Esophagus squamous epithelium (tissue), 5 donors: ENCODE data around the gene ZNF566. TPM values are rescaled to one million over a fixed set of nuclear protein-coding genes. Genes with fewer than 3 reads are reported as not detected.

Source experiments
- DNase-seq: peaks from one replicate; lab custom pipeline; 2025; lab: John Stamatoyannopoulos, UW
- H3K27ac ChIP-seq, 4 donors: fragments of 200-600 bp; sonication (generic); one replicate each; pipeline ENCODE4 v1.5.1; 2016 to 2019; ENCODE audit warnings: mild to moderate bottlenecking in 1 of 4
- H3K27me3 ChIP-seq, 4 donors: fragments of 200-600 bp; sonication (generic); 1 replicate in 3 of 4; 2 replicates in 1 of 4; pipeline versions ENCODE4 v1.5.1 to v1.6.0; 2017 to 2021; ENCODE audit warnings: antibody characterized with exemption in 1 of 4
- H3K36me3 ChIP-seq, 3 donors: fragments of 200-600 bp; sonication (generic); one replicate each; pipeline ENCODE4 v1.5.1; 2016 to 2019
- H3K4me1 ChIP-seq, 3 donors: fragments of 200-600 bp; sonication (generic); one replicate each; pipeline ENCODE4 v1.5.1; 2017 to 2019
- H3K4me3 ChIP-seq, 4 donors: fragments of 200-600 bp; sonication (generic); 1 replicate in 3 of 4; 2 replicates in 1 of 4; pipeline ENCODE4 v1.5.1; 2016 to 2019; ENCODE audit warnings: mild to moderate bottlenecking in 2 of 4, moderate library complexity in 1 of 4
- H3K9me3 ChIP-seq, 3 donors: fragments of 200-600 bp; sonication (generic); one replicate each; pipeline ENCODE4 v1.5.1; 2016 to 2019
- POLR2A ChIP-seq, 4 donors: fragments of 450-650 bp; IDR thresholded peaks; one replicate each; pipeline ENCODE4 v1.6.1; 2017; ENCODE audit warnings: antibody characterized with exemption in 4 of 4, mild to moderate bottlenecking in 4 of 4, moderate library complexity in 3 of 4
- WGBS, 2 donors: methylation state at CpG; one replicate each; pipeline ENCODE4 v1.1.5; 2018; 5-methylcytosine and 5-hydroxymethylcytosine counted together
- intact Hi-C: fragments of 100-400 bp; cut with DNase I; formaldehyde crosslinking; loops from one replicate; pipeline ENCODE4 v1.15.0; 2022
- total RNA-seq, 4 donors: library from RNA; depleted of rRNA; stranded (reverse); fragments of >200 nt; gene quantifications; one replicate each; pipeline ENCODE4 v1.1.0, GENCODE V29; 2016
- TF ChIP-seq, protein P1 (sequence below), 6 experiments: fragments of 450-650 bp in 4 of 6; fragments of 200-600 bp in 2 of 6; sonication (generic) in 2 of 6; IDR thresholded peaks; one replicate each; pipeline ENCODE4 v1.5.1; 2016 to 2019; ENCODE audit warnings: antibody characterized with exemption in 6 of 6, mild to moderate bottlenecking in 4 of 6, moderate library complexity in 4 of 6
- donor health status: DM: yes; HTN: yes; CAD: no.

ZNF566 gene
- total RNA-seq, 4 donors from 2014 or later: 4.5 to 13.0 (median 7.4) TPM

DNA sequence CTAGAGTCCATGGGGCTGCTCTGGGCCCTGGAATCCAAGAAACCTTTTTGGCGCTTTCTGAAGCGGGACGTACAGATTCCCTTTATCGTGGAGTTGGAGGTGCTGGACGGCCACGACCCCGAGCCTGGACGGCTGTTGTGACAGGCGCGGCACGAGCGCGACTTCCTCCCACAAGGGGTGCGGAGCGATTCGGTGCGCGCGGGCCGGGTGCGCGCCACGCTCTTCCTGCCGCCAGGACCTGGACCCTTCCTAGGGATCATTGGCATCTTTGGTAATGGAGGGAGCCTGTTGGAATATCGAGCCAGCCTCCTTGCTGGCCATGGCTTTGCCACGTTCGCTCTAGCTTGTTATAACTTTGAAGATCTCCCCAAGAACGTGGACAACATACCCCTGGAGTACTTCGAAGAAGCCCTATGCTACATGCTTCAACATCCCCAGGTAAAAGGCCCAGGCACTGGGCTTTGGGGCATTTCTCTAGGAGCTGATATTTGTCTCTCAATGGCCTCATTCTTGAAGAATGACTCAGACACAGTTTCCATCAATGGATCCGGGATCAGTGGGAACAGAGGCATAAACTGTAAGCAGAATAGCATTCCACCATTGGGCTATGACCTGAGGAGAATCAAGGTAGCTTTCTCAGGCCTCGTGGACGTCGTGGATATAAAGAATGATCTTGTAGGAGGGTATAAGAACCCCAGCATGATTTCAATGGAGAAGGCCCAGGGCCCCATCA is 67.4 kb downstream of the ZNF566 start:
- no peak overlapping the region for H3K27ac ChIP-seq
- WGBS, 2 donors: 60 to 61% methylated on average over 11 to 14 of the region's 33 CpGs
- no peak for TF ChIP-seq POLR2A (IDR thresholded peaks at IDR 0.05)
- TF ChIP-seq, protein P1, sequence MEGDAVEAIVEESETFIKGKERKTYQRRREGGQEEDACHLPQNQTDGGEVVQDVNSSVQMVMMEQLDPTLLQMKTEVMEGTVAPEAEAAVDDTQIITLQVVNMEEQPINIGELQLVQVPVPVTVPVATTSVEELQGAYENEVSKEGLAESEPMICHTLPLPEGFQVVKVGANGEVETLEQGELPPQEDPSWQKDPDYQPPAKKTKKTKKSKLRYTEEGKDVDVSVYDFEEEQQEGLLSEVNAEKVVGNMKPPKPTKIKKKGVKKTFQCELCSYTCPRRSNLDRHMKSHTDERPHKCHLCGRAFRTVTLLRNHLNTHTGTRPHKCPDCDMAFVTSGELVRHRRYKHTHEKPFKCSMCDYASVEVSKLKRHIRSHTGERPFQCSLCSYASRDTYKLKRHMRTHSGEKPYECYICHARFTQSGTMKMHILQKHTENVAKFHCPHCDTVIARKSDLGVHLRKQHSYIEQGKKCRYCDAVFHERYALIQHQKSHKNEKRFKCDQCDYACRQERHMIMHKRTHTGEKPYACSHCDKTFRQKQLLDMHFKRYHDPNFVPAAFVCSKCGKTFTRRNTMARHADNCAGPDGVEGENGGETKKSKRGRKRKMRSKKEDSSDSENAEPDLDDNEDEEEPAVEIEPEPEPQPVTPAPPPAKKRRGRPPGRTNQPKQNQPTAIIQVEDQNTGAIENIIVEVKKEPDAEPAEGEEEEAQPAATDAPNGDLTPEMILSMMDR (IDR thresholded peaks at IDR 0.05): no peak
- H3K4me1 ChIP-seq: peaks cover 7 to 34% (median 10%) of the 10 kb centered on the region in 3 donors
- H3K27me3 ChIP-seq: peaks cover 0 to 18% (median 0%) of the 10 kb centered on the region in 4 donors
- intact Hi-C loops: no loop called here
- H3K4me3 ChIP-seq: peak overlapping the region; percentile 21 to 61 (median 42)
- no peaks in the 10 kb centered on the region for H3K9me3 ChIP-seq
- H3K36me3 ChIP-seq: no peaks in the 10 kb centered on the region
- no peak for DNase-seq

DNA sequence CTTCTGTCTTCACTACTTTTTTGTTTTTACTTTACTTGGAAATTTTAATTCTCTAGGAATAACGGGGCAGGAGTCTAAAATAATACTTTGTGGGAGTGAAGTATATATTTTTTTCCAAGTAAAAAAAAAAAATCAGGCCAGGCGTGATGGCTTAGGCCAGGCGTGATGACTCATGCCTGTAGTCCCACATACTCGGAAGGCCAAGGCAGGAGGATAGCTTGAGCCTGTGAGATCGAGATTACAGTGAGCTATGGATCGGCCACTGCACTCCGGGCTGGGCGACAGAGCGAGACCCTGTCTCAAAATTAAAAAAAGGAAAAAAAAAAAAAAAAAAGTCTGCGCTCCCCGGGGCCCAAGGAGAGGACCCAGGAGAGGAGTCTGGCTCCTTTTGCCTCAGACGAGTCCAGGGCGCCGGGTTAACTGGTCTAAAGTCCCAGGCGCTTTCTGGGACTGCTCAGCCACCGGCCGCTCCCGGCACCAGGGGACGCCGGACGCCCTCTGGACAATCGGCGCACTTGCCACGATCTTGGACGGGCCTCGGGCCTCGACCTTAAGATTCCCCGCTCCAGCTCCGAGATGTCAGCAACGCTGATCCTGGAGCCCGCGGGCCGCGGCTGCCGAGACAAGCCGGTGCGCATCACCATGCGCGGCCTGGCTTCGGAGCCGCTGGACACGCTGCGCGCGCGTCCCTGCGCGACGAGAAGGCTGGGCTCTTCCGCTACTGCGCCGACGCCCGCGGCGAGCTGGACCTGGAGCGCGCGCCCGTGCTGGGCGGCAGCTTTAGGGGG is 68.2 kb downstream of the ZNF566 start:
- intact Hi-C loops: no loop called here
- peak overlapping the region; percentile 21 to 61 (median 42) for H3K4me3 ChIP-seq
- peaks cover 0 to 18% (median 0%) of the 10 kb centered on the region in 4 donors for H3K27me3 ChIP-seq
- no peak for DNase-seq
- no peak for TF ChIP-seq POLR2A (IDR thresholded peaks at IDR 0.05)
- TF ChIP-seq, protein P1 (IDR thresholded peaks at IDR 0.05): no peak
- H3K4me1 ChIP-seq: peaks cover 7 to 34% (median 10%) of the 10 kb centered on the region in 3 donors
- 35 to 45% methylated on average over 11 to 26 of the region's 61 CpGs for WGBS, 2 donors
- H3K36me3 ChIP-seq: no peaks in the 10 kb centered on the region
- H3K27ac ChIP-seq: peak overlapping the region in 2 of 4 donors; percentile 20 to 44
- no peaks in the 10 kb centered on the region for H3K9me3 ChIP-seq

DNA sequence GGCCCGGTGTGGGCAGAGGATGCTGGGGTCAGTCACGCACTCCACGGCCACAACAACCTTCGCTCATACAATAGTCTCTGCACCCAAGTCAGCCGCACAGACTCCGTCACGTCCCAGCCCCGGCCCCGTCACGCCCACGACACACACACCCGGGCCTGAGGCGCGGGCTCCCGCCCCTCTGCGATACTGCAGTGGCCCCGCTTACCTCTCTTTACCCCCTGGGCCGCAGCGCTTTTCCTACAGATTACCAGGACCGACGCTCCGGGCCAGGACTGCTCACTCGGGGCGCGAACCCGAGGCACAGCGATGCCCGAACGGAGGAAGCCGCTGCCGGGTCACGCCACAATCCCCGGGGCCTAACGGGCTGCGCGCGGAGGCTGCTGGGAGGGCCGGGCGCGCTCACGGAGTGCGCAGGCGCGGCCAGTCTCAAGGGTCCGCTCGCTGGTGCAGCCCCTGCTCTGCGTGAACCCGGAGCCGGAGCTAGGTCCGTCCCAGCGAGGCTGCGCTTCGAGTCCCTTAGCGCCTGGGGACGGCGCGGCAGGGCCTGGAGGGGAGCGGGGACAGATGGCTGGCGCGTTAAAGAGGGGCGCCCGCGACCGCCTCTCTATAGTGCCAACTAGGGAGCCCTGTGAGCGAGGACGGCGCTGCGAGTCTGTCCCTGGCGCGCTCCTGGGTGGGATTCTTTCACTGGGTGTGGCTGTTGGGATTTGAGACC is 70.9 kb downstream of the ZNF566 start, which contains the start of gene ZFP82:
Gene ZFP82 (minus strand): TSS at position 358 of the 715 bp plus-strand sequence. CDS start 8,855 bp downstream, outside the sequence.
- 0% methylated on average over 19 to 22 of the region's 70 CpGs for WGBS, 2 donors

DNA sequence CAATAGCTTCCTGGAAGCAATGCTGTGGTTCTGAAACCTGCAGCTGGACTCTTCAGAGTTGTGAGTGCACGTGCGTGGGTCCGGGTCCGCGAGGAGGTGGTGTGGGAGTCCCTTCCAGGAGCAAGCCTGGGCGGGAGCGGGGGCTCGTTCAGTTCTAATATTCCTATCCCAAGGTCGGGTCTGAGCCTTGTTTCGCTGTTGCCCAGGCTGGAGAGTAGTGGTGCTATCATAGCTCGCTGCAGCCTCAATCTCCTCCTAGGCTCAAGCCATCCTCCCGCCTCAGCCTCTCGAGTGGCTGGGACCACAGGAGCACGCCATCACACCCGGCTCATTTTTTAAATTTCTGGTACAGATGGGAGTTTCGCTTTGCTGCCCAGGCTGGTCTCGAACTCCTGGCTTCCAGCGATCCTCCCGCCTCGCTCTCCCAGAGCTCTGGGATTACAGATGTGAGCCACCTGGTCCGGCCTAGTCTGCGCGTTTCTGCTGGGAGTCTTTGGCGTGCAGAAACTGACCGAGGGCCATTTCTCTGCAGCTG is 71.5 kb downstream of the ZNF566 start:
- intact Hi-C loops: no loop called here
- TF ChIP-seq, protein P1 (IDR thresholded peaks at IDR 0.05): no peak
- no peak for TF ChIP-seq POLR2A (IDR thresholded peaks at IDR 0.05)
- Histone ChIP-seq H3K9me3 (peaks cover 0 to 28% (median 0%) of the 10 kb centered on the region in 3 donors), H3K4me3 (peak overlapping the region; percentile 63 to 78 (median 74)), H3K27me3 (peaks cover 0 to 18% (median 0%) of the 10 kb centered on the region in 4 donors), H3K4me1 (peaks cover 7 to 34% (median 10%) of the 10 kb centered on the region in 3 donors), H3K36me3 (no peaks in the 10 kb centered on the region), H3K27ac (peak overlapping the region; percentile 77 to 93 (median 88))
- 12 to 42% methylated on average over 11 to 17 of the region's 25 CpGs for WGBS, 2 donors
- DNase-seq: no peak

More for the DNA sequence above, 70.9 kb downstream of the ZNF566 start, which contains the start of gene ZFP82:
- Histone ChIP-seq H3K4me3 (peak within 1 kb of the TSS; percentile 63 to 78 (median 74)), H3K27ac (peak within 1 kb of the TSS; percentile 77 to 93 (median 88)), H3K9me3 (peaks cover 0 to 22% (median 0%) of the 10 kb centered on the region in 3 donors), H3K36me3 (no peaks in the 10 kb centered on the region), H3K4me1 (peaks cover 7 to 34% (median 10%) of the 10 kb centered on the region in 3 donors), H3K27me3 (peaks cover 0 to 18% (median 0%) of the 10 kb centered on the region in 4 donors)
- DNase-seq: peak; percentile 7
- peak in 2 of 4 donors; percentile 32 to 50 for TF ChIP-seq POLR2A (IDR thresholded peaks at IDR 0.05)
- TF ChIP-seq, protein P1 (IDR thresholded peaks at IDR 0.05): no peak
- intact Hi-C loops: no loop called here
